Measurements from ENCODE around the gene SPTAN1. TPM values are rescaled to one million over a fixed set of nuclear protein-coding genes. Genes with fewer than 3 reads are reported as not detected.

Gene SPTAN1
- total and polyA plus RNA-seq, 2 of the 4 experiments (the other 2 are of a cell fraction) = 275 to 327 TPM

GRCh38 chr9:128628471-128629048, 76.2 kb downstream of the SPTAN1 start:
- peaks cover 3 to 24% of the 10 kb centered on the region in 2 experiments; a peak in 2 of 4 replicates for H3K79me1 ChIP-seq (ENCODE audit: low read depth in 1 of 2, low read length in 2 of 2)
- intact Hi-C loops (cut with micrococcal nuclease) = no loop called here
- H2BK15ac ChIP-seq (ENCODE audit: low read depth, low read length) = no peak overlapping the region
- H4K20me1 ChIP-seq (ENCODE audit: insufficient read depth, low read length) = peaks cover 3% of the 10 kb centered on the region; the same call in 1 of the 2 replicates
- H3K9me3 ChIP-seq (ENCODE audit: control insufficient read depth, insufficient read depth, low read length) = no peaks in the 10 kb centered on the region
- no peak overlapping the region for H4K5ac ChIP-seq (ENCODE audit: low read depth, low read length)
- no peak overlapping the region for H3K23ac ChIP-seq (ENCODE audit: low read depth, low read length)
- no peaks in the 10 kb centered on the region for H3K27me3 ChIP-seq (ENCODE audit: control insufficient read depth, insufficient read depth, low read length)
- no peak for DNase-seq
- H3K4me3 ChIP-seq (ENCODE audit: insufficient read depth, low read depth, low read length) = no peak overlapping the region
- H2AK9ac ChIP-seq (replicated peaks; ENCODE audit: low read depth, low read length, poor library complexity) = no peak overlapping the region
- no peak overlapping the region for H2BK120ac ChIP-seq (ENCODE audit: low read depth, low read length)
- no peak overlapping the region for H3K9ac ChIP-seq (ENCODE audit: low read depth, low read length)
- WGBS, 2 experiments (ENCODE audit: extremely low coverage in 2 of 2, insufficient read length in 1 of 2) = 81% methylated on average over 11 of the region's 17 CpGs; no CpG with 5 or more reads in 1 of the 2 experiments
- H4K8ac ChIP-seq (ENCODE audit: low read depth in 2 of 2, low read length in 2 of 2) = no peak overlapping the region
- no peak overlapping the region for H3K14ac ChIP-seq (replicated peaks; ENCODE audit: low read depth, low read length)
- no peak for TF ChIP-seq ELK1 (IDR thresholded peaks at IDR 0.05; ENCODE audit: borderline replicate concordance, low read depth, low read length)
- TF ChIP-seq, protein P1, sequence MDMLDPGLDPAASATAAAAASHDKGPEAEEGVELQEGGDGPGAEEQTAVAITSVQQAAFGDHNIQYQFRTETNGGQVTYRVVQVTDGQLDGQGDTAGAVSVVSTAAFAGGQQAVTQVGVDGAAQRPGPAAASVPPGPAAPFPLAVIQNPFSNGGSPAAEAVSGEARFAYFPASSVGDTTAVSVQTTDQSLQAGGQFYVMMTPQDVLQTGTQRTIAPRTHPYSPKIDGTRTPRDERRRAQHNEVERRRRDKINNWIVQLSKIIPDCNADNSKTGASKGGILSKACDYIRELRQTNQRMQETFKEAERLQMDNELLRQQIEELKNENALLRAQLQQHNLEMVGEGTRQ (IDR thresholded peaks at IDR 0.05; ENCODE audit: low read depth, low read length) = no peak
- no peak overlapping the region for H2BK20ac ChIP-seq (ENCODE audit: low read depth, low read length)
- peaks cover 91% of the 10 kb centered on the region for H3K36me3 ChIP-seq (ENCODE audit: control insufficient read depth, insufficient read depth, low read length)
- no peaks in the 10 kb centered on the region for H3K4me1 ChIP-seq (ENCODE audit: control insufficient read depth, insufficient read depth, low read length)
- in situ Hi-C loops (cut with MboI; ENCODE audit: low sequenced_read_pairs) = no loop called here
- H3K56ac ChIP-seq (ENCODE audit: extremely low read depth, insufficient read depth, low read length) = no peak overlapping the region
- dilution Hi-C loops (cut with HindIII; ENCODE audit: low sequenced_read_pairs, unreplicated experiment) = no loop called here
- CTCF ChIA-PET = interaction anchor here (0.7 kb wide), 1 partner anchor 9 kb away, joined by 3 read pairs; no protein-coding TSS in a partner anchor
- no peak overlapping the region for H2BK5ac ChIP-seq (ENCODE audit: low read depth, low read length, poor library complexity, severe bottlenecking)
- no peak overlapping the region for H4K91ac ChIP-seq (ENCODE audit: insufficient read depth, low read depth, low read length)
- H3K4me2 ChIP-seq (ENCODE audit: low read depth, low read length) = no peak overlapping the region
- 0 out of 2 replicates have a peak, but pooled peaks have one; percentile 19 for ATAC-seq (ENCODE audit: low read depth)
- peak overlapping the region; percentile 27 for H2AFZ ChIP-seq (replicated peaks; ENCODE audit: low read length, poor library complexity)
- no peak overlapping the region for H3K27ac ChIP-seq (ENCODE audit: insufficient read depth, low read length)
- H3K4ac ChIP-seq (ENCODE audit: low read depth, low read length) = no peak overlapping the region
- no peak overlapping the region for H2AK5ac ChIP-seq (ENCODE audit: low read depth, low read length)
- POLR2A ChIA-PET (ENCODE audit: unreplicated experiment) = interaction anchor here (0.5 kb wide), 1 partner anchor 16 kb away, joined by 10 read pairs; no protein-coding TSS in a partner anchor
- H3K18ac ChIP-seq (ENCODE audit: low read depth, low read length) = no peak overlapping the region
- no peaks in the 10 kb centered on the region for H3K9me1 ChIP-seq (ENCODE audit: insufficient read depth, low read length)
- BruUV-seq (replicated peaks) = no TSS peak
